HG03575 (cell line): Measurements from ENCODE around the gene DOCK4.

Experiments
- ATAC-seq: cut with Tn5 transposase; IDR thresholded peaks from one replicate; pipeline ENCODE4 v1.9.1; 2021; ENCODE audit not compliant: unreplicated experiment, insufficient number of reproducible peaks, low FRiP score; ENCODE audit errors: extremely low read depth

DOCK4 gene

GRCh38 chr7:112167147-112167546 is 39.1 kb downstream of the DOCK4 start:
- no peak for ATAC-seq

- no peak for ATAC-seq
Observed at GRCh38 chr7:112162784-112163506, 43.3 kb downstream of the DOCK4 start.

GRCh38 chr7:112162142-112162766 is 43.9 kb downstream of the DOCK4 start:
- ATAC-seq: no peak

- ATAC-seq: no peak
Observed at GRCh38 chr7:112161253-112162141, 44.7 kb downstream of the DOCK4 start.

GRCh38 chr7:112160771-112161150 is 45.4 kb downstream of the DOCK4 start:
- no peak for ATAC-seq

GRCh38 chr7:112160130-112160770 is 45.9 kb downstream of the DOCK4 start:
- ATAC-seq: no peak

- ATAC-seq: no peak
Observed at GRCh38 chr7:112159351-112159750, 46.8 kb downstream of the DOCK4 start.

- ATAC-seq: no peak
Observed at GRCh38 chr7:112157072-112157471, 49.1 kb downstream of the DOCK4 start.

- no peak for ATAC-seq
Observed at GRCh38 chr7:112156412-112156811, 49.8 kb downstream of the DOCK4 start.

- ATAC-seq: no peak
Observed at GRCh38 chr7:112154690-112155089, 51.5 kb downstream of the DOCK4 start.

- ATAC-seq: no peak
Observed at GRCh38 chr7:112152186-112152585, 54.0 kb downstream of the DOCK4 start.

- ATAC-seq: no peak
Observed at GRCh38 chr7:112150823-112151641, 55.2 kb downstream of the DOCK4 start.

GRCh38 chr7:112149734-112150133 is 56.5 kb downstream of the DOCK4 start:
- ATAC-seq: no peak

GRCh38 chr7:112147793-112148361 is 58.3 kb downstream of the DOCK4 start:
- no peak for ATAC-seq

GRCh38 chr7:112145206-112145605 is 61.0 kb downstream of the DOCK4 start:
- ATAC-seq: no peak

GRCh38 chr7:112144284-112145059 is 61.7 kb downstream of the DOCK4 start:
- no peak for ATAC-seq

- ATAC-seq: no peak
Observed at GRCh38 chr7:112143582-112143981, 62.6 kb downstream of the DOCK4 start.

- ATAC-seq: no peak
Observed at GRCh38 chr7:112143136-112143535, 63.1 kb downstream of the DOCK4 start.
